Activated CD4-positive, alpha-beta T cell treated with anti-CD3 and anti-CD28 coated beads for 48 hours (primary cell): ENCODE data around the gene SIK1.

Experiments used
- DNase-seq: peaks from one replicate; pipeline ENCODE4 v3.0.0-alpha.2; 2020

The SIK1 gene

DNA sequence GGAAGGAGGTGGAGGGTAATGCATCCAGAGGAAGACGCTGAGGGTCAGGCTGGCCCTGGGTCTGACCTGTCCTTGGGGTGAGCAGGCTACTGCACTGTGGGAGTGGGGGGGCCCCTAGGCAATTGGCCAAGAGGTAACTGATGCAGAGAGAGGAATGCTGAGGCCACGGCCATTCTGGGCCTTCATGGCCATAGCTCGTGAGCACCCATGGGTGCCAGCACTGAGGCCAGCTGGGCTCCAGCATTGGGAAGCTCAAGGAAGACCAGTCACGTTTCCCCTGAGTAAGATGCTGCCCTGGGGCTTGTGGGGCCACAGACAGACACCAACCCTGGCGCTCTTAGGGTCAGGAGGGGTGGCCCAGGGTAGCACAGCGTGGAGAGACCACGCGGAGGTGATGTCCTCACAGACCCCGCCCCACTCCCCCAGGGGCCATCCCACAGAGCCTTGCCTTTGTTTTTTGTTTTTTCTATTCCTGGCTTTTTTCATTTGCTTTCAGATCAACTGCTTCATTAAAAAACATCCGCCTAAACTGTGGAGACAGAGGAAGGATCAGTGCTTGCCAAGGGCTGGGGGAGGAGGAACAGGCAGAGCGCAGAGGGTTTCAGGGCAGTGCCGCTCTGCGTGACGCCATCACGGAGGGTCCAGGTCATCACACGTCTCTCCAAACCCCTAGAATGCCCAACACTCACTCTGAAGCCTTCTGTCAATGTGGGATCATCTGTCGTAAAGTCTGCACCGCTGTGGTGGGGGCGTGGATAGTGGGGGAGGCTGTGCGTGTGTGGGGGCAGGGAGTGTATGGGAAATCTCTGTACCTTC lies 61.1 kb downstream of the SIK1 start:
- DNase-seq: no peak

DNA sequence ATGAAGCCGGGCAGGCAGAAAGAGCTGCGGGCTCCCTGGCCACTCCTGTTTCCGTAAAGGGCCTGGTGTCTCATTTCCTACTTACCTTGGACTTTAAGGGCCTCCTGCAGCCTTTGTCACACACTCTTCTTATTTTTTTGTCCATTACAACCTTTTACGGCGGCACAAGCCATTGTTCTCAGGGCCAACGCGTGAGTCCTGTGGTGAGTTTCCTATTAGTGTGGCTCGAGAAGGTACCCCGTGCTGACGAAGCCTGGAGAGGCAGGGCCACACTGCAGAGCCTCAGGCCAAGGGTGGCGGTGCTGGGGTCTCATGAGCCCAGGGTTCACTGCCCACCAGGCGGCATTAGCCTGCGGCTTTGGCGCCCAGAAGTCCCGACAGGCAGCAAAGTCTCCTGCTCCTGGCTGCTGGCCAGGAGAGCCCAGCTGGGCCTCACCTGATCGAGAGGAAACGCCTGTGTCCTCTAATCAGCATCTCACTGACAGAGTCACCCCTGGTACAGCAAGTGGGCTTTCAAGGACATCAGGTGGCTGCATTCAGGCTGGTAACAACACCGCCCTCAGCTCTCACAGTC lies 62.0 kb downstream of the SIK1 start:
- DNase-seq: no peak
